Esophagus squamous epithelium (tissue), 4 donors: ENCODE data around the gene SAMD11.
"Not testable (repeated sequence)": the region's sequence is repeated elsewhere in the genome, so short reads cannot be mapped to it uniquely, and the experiment has no call there.

Experiments used
- POLR2A ChIP-seq, 4 donors: fragments of 450-650 bp; IDR thresholded peaks; one replicate each; pipeline ENCODE4 v1.6.1; 2017; ENCODE audit warnings: antibody characterized with exemption in 4 of 4, mild to moderate bottlenecking in 4 of 4, moderate library complexity in 3 of 4
- TF ChIP-seq, protein P1 (sequence below), 6 experiments: fragments of 450-650 bp in 4 of 6; fragments of 200-600 bp in 2 of 6; sonication (generic) in 2 of 6; IDR thresholded peaks; one replicate each; pipeline ENCODE4 v1.5.1; 2016 to 2019; ENCODE audit warnings: antibody characterized with exemption in 6 of 6, mild to moderate bottlenecking in 4 of 6, moderate library complexity in 4 of 6

DNA sequence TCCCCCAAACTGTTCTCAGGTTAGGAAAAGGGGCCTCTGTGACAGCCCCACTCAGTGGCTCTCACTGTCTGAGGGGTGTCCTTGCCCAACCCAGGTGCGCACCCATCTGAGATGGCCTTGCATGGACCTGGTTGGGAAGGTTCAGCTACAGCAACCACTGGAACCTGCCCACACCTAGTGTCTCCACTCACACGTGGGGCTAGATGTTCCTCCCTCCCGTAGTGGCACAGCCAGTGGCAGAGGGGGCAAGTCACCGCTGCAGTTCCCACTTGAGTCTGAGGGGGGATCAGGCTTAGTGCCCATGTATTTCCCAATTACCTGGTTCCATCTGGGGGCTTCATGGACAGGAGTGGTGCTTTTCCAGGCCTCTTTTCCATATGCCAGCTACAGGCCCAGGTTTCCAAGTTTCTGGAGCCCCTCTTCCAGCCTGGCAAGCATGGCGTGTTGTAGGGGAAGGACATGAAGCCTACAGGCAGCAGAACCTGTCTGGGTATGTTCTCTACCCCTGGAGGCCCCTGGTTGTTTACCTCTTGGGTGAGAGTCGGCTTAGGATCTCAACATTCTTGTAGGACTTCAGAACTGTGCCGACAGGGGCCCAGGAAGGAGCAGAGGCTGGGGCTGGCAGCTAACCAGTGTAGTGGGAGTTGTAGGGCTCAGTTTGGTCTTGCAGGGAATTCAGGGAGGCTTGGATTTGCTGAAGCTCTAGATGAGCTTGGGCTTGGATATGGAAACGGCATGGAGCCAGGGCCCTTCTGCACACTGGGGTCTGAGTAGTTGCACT, 47.1 kb upstream of the SAMD11 start:
- TF ChIP-seq, protein P1, sequence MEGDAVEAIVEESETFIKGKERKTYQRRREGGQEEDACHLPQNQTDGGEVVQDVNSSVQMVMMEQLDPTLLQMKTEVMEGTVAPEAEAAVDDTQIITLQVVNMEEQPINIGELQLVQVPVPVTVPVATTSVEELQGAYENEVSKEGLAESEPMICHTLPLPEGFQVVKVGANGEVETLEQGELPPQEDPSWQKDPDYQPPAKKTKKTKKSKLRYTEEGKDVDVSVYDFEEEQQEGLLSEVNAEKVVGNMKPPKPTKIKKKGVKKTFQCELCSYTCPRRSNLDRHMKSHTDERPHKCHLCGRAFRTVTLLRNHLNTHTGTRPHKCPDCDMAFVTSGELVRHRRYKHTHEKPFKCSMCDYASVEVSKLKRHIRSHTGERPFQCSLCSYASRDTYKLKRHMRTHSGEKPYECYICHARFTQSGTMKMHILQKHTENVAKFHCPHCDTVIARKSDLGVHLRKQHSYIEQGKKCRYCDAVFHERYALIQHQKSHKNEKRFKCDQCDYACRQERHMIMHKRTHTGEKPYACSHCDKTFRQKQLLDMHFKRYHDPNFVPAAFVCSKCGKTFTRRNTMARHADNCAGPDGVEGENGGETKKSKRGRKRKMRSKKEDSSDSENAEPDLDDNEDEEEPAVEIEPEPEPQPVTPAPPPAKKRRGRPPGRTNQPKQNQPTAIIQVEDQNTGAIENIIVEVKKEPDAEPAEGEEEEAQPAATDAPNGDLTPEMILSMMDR (IDR thresholded peaks at IDR 0.05), result not testable (repeated sequence)
- not testable (repeated sequence) for TF ChIP-seq POLR2A (IDR thresholded peaks at IDR 0.05)
